Muscle layer of colon (tissue), 2 donors: ENCODE measurements around the gene VKORC1L1.
"Not testable (repeated sequence)": the region's sequence is repeated elsewhere in the genome, so short reads cannot be mapped to it uniquely, and the experiment has no call there.

Experiments
- H3K27ac ChIP-seq: one replicate; pipeline ENCODE4 v1.7.0; 2013; ENCODE audit warnings: low read depth, mild to moderate bottlenecking, low read length, moderate library complexity
- H3K27me3 ChIP-seq, 2 donors: one replicate each; pipeline ENCODE4 v1.7.0; 2013; ENCODE audit warnings: low read length in 2 of 2, mild to moderate bottlenecking in 2 of 2; ENCODE audit not compliant: insufficient read depth in 2 of 2, control insufficient read depth in 1 of 2
- H3K36me3 ChIP-seq: one replicate; pipeline ENCODE4 v1.7.0; 2013; ENCODE audit warnings: mild to moderate bottlenecking, low read length; ENCODE audit not compliant: insufficient read depth
- H3K4me1 ChIP-seq: one replicate; pipeline ENCODE4 v1.7.0; 2013; ENCODE audit warnings: mild to moderate bottlenecking, low read length; ENCODE audit not compliant: insufficient read depth
- H3K4me3 ChIP-seq, 2 donors: one replicate each; pipeline ENCODE4 v1.7.0; 2013; ENCODE audit warnings: low read length in 2 of 2, low read depth in 1 of 2, mild to moderate bottlenecking in 1 of 2, moderate library complexity in 1 of 2
- H3K9ac ChIP-seq: one replicate; pipeline ENCODE4 v1.7.0; 2013; ENCODE audit warnings: low read length
- H3K9me3 ChIP-seq: one replicate; pipeline ENCODE4 v1.7.0; 2013; ENCODE audit warnings: mild to moderate bottlenecking, low read length
- donor health status: abdominal sarcoma.
- donor health status: Adenocarcinoma of cecum.

The VKORC1L1 gene

DNA sequence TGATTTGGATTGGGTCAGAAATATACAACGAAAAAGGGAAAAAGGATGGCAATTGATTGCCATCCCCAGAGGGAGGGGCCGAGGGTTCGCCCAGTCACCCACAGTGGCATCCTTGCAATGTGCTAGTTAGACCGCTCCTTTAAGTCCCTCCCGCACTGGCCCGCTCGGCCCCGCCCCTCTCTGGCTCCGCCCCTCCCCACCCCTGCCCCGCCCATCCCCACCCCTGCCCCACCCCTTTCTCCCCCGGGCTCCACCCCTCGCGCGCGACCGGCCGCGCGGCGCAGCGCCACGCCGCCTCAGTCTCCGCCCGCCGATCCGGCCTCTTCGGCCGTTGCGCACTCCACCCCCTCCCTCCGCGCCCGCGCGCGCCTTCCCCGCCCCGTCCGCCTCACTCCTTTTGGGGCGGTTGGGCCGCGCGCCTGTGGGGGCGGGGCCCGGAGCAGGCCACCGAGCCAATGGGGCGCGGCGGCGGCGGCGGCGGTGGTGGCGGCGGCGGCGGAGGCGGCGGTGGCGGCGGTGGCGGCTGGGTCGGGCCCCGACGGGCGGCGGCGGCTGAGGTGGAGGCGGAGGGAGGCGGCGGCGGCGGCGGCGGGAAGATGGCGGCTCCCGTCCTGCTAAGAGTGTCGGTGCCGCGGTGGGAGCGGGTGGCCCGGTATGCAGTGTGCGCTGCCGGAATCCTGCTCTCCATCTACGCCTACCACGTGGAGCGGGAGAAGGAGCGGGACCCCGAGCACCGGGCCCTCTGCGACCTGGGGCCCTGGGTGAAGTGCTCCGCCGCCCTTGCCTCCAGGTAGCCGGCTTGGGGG lies at the start of gene VKORC1L1:
Gene VKORC1L1, plus strand, starts transcription at position 299 of the 806 bp plus-strand sequence. Its CDS starts 298 bp downstream, at position 597.
- H3K27ac ChIP-seq, result no peak within 1 kb of the TSS
- no peak within 1 kb of the TSS for H3K9ac ChIP-seq
- no peaks in the 10 kb centered on the region for H3K36me3 ChIP-seq
- peak within 1 kb of the TSS; percentile 55 to 64 for H3K4me3 ChIP-seq
- no peaks in the 10 kb centered on the region for H3K27me3 ChIP-seq
- no peaks in the 10 kb centered on the region for H3K4me1 ChIP-seq
- H3K9me3 ChIP-seq, result no peaks in the 10 kb centered on the region

GRCh38 chr7:65827366-65827765 lies 45.5 kb upstream of the VKORC1L1 start:
- H3K27ac ChIP-seq, result no peak overlapping the region
- no peaks in the 10 kb centered on the region for H3K36me3 ChIP-seq
- no peaks in the 10 kb centered on the region for H3K4me1 ChIP-seq
- no peaks in the 10 kb centered on the region for H3K9me3 ChIP-seq
- H3K9ac ChIP-seq, result no peak overlapping the region
- H3K27me3 ChIP-seq, result no peaks in the 10 kb centered on the region
- H3K4me3 ChIP-seq, result no peak overlapping the region

DNA sequence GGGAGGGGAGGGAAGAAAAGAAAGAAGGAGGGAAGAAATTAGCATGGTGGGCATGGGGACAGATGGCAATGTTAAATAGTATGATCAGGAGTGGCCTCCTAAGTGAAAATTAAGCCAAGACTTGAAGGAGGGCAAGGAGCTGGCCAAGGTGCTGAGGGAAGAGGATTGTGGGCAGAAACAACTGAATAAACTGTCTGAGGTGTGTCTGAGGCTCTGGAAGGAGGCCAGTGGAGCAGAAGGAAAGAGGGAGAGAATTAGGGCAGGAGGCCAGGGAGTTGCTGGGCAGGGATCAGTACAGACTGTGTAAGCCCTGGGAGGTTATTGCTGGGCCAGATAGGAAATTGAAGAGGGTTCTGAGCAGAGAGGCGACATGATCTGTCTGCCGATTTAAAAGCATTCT lies 40.6 kb upstream of the VKORC1L1 start:
- Histone ChIP-seq H3K36me3 (no peaks in the 10 kb centered on the region), H3K4me3 (no peak overlapping the region), H3K27me3 (no peaks in the 10 kb centered on the region), H3K9me3 (no peaks in the 10 kb centered on the region), H3K4me1 (no peaks in the 10 kb centered on the region), H3K9ac (no peak overlapping the region), H3K27ac (no peak overlapping the region)

DNA sequence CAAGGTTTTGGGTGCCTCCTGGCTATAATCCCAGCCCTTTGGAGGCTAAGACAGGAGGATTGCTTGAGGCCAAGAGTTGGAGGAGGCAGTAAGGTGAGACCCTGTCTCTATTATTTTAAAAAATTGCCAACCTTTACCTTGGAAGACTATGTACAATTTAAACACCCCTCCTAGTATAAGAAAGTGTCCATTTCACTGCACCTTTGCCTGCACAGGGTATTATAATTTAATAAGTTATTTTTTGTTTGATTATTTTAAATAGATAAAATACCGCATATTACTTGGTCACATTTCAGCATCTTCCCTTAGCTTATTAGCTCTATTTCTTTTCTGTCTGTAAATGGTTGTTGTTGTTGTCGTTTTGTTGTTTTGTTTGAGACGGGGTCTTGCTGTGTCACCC lies 36.2 kb upstream of the VKORC1L1 start:
- H3K9me3 ChIP-seq, H3K9ac ChIP-seq, H3K27ac ChIP-seq, H3K4me1 ChIP-seq, H3K4me3 ChIP-seq, H3K36me3 ChIP-seq, H3K27me3 ChIP-seq: not testable (repeated sequence)

- H3K4me3 ChIP-seq, H3K27me3 ChIP-seq, H3K36me3 ChIP-seq, H3K9ac ChIP-seq, H3K27ac ChIP-seq, H3K4me1 ChIP-seq, H3K9me3 ChIP-seq: not testable (repeated sequence)
These were observed 35.3 kb upstream of the VKORC1L1 start for GRCh38 chr7:65837541-65837956.

DNA sequence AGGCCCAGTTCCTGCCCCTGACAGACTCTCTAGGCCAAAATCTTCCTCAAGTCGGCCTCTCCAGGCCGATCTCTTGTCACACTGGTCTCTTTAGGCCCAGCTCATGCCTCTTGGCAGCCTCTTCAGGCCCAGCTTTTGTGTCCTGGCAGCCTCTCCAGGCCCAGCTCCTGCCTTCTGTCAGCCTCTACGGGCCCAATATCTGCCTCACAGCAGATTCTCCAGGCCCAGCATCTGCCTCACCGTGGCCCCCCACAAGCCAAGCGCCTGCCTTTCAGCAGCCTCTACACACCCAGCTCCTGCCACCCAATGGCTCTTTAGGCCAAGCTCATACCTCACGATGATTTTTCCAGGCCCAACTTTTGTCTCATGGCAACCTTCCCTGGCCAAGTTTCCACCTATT lies 33.0 kb upstream of the VKORC1L1 start:
- Histone ChIP-seq H3K27me3 (no peaks in the 10 kb centered on the region), H3K9me3 (no peaks in the 10 kb centered on the region), H3K4me3 (no peak overlapping the region), H3K27ac (no peak overlapping the region), H3K9ac (no peak overlapping the region), H3K36me3 (no peaks in the 10 kb centered on the region), H3K4me1 (no peaks in the 10 kb centered on the region)

GRCh38 chr7:65840446-65840845 lies 32.4 kb upstream of the VKORC1L1 start:
- Histone ChIP-seq H3K36me3 (no peaks in the 10 kb centered on the region), H3K27me3 (no peaks in the 10 kb centered on the region), H3K27ac (no peak overlapping the region), H3K4me1 (no peaks in the 10 kb centered on the region), H3K9me3 (no peaks in the 10 kb centered on the region), H3K4me3 (no peak overlapping the region), H3K9ac (no peak overlapping the region)

- not testable (repeated sequence) for H3K27ac ChIP-seq, H3K4me1 ChIP-seq, H3K9ac ChIP-seq, H3K4me3 ChIP-seq, H3K9me3 ChIP-seq, H3K36me3 ChIP-seq, H3K27me3 ChIP-seq
These were observed 29.3 kb upstream of the VKORC1L1 start for GRCh38 chr7:65843616-65844015.

- Histone ChIP-seq H3K4me1 (no peaks in the 10 kb centered on the region), H3K27me3 (no peaks in the 10 kb centered on the region), H3K36me3 (no peaks in the 10 kb centered on the region), H3K9me3 (no peaks in the 10 kb centered on the region), H3K27ac (no peak overlapping the region), H3K9ac (no peak overlapping the region), H3K4me3 (no peak overlapping the region)
These were observed 26.8 kb upstream of the VKORC1L1 start for GRCh38 chr7:65846008-65846570.

DNA sequence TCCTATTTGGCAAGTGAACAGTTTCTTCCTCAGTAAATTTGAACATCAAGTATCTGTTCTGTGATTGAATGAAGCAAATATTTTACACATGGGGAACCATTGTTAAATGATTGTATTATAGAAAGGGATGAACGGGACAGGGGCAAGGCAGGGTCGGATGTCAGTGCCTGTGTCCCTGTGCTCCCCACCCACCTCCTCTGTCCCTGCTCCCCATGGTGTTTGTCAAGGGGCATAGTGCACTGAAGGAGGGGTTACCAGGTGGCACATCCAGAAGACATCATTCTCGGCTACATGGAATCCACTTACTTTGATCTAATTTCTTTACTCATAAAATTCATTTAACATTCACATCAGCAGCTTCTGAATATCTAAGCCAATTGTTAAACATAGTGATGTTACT lies 19.4 kb upstream of the VKORC1L1 start:
- H3K27me3 ChIP-seq, H3K27ac ChIP-seq, H3K4me1 ChIP-seq, H3K4me3 ChIP-seq, H3K9me3 ChIP-seq, H3K9ac ChIP-seq, H3K36me3 ChIP-seq: not testable (repeated sequence)

DNA sequence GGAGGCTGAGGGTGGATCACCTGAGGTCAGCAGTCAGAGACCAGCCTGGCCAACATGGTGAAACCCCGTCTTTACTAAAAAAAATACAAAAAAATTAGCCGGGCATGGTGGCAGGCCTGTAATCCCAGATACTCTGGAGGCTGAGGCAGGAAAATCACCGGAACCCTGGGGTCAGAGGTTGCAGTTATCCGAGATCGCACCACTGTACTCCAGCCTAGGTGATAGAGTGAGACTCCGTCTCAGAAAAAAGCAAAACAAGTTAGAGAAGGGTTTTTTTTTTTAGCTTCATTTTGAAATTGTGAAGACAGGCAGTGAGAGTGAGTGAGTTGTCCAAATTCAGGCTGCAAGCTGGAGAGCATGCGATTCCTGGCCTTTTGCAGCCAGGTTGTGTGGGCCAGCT lies 19.0 kb upstream of the VKORC1L1 start:
- not testable (repeated sequence) for H3K27ac ChIP-seq, H3K4me3 ChIP-seq, H3K4me1 ChIP-seq, H3K27me3 ChIP-seq, H3K36me3 ChIP-seq, H3K9ac ChIP-seq, H3K9me3 ChIP-seq

DNA sequence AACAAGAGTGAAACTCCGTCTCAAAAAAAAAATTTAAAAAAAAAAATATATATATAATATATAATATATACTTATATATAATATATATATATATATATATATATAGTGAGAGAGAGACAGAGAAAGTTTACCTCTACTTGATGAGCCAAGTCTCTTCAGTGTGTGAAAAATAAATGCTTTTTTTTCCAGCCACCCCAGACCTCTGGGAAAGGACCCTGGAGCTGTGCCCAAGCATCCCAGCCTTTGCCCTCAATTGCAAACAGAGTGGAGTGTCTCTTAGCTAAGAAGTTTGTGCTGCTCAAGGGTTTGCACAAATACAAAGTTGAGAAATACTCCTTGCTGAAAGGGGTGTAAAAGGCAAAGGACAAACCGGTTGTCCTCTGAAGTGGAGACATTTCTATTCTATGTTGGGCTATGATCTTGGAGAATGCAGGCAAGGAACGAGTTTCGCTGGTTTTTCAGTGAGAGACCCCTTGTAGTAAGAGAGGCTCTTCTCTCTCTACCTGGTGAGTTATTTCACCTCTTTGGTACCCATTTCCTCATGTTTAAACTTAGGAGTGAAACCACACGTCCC lies 15.5 kb upstream of the VKORC1L1 start:
- H3K9ac ChIP-seq, H3K9me3 ChIP-seq, H3K4me3 ChIP-seq, H3K36me3 ChIP-seq, H3K27me3 ChIP-seq, H3K4me1 ChIP-seq, H3K27ac ChIP-seq: not testable (repeated sequence)
